HG03159 (cell line): ENCODE data around the gene PPP1R15B.

Source experiments
- ATAC-seq: cut with Tn5 transposase; IDR thresholded peaks from one replicate; pipeline ENCODE4 v1.9.1; 2021; ENCODE audit warnings: mild to moderate bottlenecking, moderate library complexity; ENCODE audit not compliant: unreplicated experiment

The PPP1R15B gene

DNA sequence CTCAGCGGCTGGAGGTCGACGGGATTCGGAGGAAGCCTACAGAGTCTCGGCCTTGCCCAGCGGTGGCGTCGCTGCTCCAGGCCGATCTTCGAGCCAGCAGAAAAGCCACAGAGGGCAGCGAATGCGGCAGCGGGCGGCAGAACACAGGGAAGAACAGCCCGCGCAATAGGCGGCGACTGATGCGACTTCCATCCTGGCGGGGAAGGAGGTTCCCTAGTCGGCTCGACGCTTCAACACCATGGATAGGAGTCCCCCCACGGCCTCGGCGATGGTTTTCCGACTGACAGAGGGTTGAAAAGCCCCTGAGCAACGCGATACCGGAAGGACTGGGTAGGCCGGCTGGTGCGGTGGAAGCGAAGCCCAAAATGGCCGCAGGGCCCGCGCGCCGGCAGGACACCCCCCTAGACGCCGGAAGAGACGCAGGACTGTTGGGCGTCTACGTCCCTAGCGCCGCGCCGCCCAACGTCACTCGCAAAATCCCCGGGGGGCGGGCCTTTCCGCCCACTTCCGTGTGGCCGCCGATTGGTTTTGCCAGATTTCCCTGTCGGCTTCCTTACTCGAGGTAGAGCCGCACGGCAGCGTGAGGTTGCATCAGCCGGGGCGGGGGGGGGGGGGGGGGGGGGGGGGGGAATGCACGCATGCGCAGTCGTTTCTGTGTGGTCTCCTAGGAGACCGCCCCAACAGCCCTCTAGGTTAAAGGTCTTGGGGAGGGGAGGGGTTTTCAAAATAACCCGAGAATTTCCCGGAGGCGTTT, at the start of gene PPP1R15B:
TSS of gene PPP1R15B (minus strand) at position 367 of the 754 bp plus-strand sequence. CDS start 406 bp downstream, outside the sequence.
- peak; percentile 86 for ATAC-seq

DNA sequence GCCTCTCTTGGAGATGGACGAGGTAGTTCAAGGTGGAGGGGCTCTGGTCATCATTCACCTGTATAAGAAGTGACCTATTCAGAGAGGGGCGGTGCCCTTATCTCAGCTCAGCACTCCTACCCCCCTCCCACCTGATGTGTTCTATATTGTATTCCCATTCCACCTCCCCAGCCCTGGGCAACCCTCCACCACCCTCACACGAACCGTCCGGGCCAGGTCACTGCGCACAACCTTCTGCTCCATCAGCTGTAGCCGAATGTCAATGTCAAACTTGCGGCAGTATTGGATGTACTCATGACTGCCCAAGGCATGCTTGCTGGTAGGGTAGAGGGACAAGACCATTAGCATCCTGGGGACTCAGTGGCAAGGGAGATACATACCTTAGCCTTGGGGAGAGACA, 48.7 kb upstream of the PPP1R15B start:
- no peak for ATAC-seq

DNA sequence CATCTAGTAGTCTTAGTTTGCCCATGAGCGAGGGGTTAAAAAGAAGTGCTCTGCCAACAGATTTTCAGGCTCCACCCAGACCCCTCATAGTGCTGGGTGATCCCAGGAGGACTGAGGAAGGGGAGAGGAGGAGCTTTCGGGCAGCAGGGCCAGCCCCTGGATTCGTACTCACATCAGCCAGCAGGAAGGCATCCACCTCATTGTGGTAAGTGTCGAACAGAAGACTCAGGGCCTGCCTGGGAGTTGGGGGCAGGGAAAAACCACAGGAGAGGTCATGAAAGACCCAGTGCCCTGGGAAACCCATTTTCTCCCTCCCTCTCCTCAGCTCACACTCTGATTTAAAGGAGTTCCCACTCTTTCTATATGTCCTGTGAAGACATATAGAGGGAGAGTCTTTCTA, 48.1 kb upstream of the PPP1R15B start:
- ATAC-seq: no peak

DNA sequence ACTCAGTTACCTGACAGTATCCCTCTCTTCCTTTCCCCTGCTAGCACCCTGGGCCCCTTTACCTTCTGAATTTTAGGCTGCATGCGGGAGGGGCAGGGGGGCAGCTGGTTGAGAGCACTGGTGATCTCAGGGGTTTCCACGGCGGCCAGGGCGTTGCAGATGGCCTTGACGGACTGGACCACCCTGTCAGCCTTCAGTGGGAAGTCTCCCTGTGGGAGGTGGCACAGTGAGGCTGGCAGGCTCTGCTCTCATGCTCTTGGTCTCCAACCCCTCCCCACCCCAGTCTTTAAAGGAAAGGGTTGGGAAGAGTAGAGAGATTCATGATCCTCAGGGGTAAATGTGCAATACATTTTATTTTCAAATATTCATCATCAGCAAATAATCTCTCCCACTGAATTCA, 46.0 kb upstream of the PPP1R15B start:
- no peak for ATAC-seq

DNA sequence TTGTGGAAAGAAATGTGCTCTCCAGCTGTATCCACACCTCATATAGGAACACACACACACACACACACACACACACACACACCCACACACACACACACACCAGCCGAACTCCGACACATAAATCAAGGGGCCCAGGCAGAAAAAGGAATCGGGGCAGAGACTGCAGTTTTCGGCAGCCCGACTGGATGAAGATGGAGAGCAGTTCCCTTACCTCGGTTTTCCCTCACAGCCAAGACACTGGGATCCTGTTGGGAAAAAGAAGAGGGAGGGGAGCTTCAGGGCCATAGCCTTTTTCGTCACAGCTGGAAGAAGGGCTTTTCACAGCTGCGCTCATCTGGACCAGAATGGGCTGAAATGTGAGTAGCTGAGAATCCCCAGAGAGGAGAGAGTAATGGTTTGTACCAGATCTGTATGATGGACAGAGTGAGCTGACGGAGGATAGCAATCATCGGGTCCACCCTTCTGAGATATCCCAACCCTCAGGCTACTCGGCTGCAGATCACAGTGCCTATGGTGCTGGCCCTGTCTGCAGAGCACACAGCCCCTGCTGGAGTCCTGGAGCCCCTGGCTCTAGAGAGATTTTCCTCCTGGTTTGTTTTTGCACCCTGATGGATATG, 45.3 kb upstream of the PPP1R15B start:
- ATAC-seq: no peak

DNA sequence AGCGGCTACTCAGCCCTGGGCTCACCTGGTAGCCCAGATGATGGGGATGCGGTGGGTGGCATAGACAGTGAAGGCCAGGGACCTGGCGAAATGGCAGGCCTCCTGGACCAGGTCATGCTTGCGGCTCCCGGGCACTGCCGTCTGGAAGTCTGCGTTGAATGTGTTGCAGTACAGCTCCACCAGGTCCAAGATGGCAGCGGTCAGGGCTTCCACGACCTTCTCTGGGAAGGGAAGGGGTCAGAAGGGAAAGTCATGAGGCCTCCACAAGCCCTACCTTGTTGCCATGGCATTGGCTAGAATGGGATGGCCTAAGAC, 44.2 kb upstream of the PPP1R15B start:
- ATAC-seq: no peak

DNA sequence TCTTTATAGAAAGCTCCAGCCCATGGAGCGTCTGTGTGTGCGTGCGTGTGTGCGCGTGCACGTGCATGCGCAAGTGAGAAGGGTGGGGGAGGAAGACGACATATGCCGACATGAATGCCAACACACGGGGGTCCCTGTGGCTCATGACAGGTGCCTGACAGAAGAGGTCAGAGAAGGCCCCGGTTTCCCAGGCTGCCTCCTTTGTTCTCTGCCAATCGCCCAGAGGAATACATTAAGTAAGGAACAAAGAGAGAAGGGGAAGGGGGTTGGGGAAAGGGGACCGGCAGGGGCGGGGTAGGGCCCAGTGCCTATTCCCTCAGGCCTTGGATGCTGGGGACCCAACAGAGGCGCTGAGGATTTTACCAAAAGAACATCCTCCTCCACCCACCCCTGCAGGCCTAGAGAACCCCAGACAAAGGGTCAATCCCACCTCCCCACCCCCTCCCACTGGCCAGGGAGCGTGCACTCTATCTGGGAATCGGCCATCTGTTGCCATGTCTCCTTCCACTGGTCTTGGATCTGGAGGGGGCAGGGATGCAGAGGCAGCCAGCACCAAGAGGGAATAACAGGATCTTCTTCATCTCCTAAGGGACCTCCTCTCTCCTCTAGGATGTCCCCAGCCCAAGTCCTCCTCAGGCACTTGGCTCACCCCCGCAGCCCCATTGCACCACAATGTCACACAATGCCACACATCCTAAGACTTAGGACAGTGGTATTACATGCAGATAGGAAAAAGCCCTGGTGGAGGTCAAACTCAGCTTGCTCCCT, 43.6 kb upstream of the PPP1R15B start:
- no peak for ATAC-seq

DNA sequence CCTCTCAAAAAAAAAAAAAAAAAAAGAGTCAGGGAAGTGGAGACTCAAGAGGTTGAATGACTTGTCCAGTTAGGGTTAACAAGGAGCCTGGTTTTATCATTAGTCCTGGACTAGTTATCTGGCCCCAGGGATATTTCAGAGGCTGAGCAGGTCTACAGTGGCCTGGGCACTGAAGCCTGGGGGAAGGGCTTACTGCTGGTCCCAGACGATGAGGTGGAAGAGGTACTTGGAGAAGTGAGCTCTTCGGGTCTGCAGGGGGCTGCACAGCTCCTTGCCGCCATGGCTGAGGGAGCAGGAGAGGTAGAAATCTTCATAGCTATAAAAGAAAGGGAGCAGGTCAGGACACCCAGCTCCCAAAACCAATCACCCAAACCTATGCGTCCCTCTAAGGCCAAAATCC, 42.9 kb upstream of the PPP1R15B start:
- ATAC-seq: no peak

DNA sequence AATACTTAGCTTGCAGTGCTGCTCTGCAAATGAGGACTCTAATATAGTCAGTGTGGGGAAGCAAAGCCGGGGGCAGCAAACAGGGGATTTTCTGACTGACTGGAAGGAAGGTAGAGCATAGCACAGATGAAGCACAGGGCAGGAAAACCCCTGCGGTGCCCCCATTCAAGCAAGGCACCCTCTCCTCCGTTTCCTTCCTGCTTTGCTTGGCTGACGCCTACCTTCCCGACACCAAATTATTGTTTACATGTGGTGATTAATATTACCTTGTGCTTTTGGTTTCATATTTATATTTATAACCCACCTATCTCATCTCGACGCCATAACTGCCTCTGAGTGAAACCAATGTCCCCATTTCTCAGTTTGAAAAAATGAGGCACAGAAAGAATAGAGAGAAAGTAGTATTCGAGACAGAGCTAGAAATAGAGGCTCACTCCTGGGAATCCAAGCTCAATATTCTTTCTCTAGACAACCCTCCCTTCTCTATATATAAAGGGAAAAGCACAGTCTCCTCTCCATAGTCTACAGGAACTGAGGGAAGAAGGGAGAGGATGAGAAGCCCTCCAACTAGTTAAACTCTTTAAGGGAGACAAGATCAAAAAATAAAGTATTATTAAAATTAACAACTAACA, 41.6 kb upstream of the PPP1R15B start:
- peak; percentile 61 for ATAC-seq

DNA sequence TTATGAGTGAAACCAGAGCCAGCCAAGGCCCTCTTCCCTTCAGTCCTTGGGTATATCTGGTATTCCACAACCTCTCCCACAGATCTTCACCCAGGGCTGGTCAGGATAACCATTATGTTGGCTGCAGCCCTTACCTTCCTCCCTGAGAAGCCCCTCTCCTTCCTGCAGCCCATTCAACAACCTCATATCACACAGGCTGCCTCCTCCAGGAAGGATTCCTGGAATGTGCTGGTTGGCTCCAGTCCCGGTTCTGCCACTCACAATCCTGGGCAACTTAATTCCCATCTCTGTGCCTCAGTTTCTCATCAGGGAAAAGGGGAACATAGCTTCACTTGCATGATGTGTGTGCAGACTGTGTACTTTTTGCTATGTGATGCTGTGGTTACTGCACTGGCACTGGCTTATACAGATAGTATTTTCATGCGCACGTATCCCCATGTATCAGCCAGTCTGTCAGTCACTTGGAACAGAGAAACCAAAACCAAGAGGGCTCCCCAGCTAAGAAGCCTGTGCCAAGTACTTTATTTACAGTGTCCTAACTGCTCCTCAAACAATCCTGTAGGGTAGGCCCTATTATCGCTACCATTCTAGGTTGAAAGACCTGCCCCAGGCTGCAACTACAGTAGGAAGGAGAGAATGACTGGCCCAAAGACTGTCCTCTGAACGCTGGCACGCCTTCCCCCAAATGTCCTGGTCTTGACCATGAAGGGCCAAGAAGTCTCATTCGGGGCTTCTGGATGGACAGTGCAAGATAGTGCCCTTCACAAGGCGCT, 39.9 kb upstream of the PPP1R15B start:
- ATAC-seq: no peak

DNA sequence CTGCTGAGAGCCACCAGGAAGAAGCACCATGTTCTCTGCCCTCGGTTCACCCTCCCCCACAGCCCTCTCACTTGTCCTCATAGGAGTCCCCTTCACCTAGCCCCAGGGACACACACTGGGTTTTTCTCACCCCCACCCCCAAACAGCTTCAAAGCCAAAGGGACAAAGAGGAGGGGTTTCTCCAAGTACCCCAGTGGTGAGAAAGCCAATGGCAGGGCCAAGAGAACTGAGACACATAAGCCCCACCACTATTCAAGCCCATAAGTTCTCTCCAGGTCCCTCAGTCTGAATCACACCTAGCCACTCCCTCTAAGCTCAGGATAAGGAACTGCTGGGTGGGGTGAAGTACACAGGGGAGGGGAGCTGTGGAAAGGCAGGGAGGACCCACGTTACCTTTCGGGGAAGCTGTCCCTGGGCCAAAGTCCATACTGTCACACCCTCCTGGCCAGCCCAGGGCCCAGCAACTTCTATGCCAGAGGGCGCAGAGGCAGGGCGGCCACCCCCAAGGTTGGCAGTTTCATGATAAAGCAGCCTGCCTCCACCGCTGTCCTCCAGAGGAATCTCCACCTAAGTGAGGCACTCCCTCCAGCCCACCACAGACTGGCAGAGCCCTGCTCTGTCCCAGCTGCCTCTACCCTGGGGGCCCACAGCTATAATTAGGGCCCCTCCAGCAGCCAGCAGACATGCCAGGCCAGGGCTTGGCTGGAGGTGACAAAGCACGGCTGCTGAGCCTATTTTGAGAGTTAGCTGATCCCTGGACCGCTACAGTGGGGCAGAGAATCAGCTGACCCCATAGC, 39.0 kb upstream of the PPP1R15B start:
- ATAC-seq: no peak

DNA sequence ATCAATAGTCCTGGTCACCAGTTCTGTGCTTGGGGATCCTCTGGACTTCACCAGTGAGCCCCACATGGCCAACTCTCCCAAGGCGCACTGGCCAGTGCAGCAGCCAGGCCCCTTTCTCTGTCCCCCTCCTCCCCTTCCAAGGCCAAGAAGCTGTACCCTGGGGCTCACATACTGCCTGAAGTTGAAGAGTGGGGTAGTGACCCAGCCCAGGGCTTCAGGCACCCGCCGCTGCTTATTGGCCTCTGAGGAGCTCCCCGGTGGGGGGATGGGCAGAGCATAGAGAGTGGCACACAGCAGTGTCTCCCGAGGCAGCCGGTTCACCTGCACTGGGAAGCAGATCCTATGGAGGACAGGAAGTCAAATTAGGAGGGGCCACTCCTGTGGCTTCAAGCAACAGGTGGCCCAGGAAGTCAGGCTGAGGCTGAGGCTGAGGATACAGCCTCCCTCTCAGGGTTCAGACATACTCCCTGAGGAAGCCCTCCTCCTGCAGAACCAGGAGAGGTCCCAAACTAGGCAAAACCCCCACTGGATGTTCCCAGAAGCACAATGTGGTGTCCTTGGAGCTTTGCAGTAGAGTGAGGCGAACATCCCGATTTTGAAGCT, 38.2 kb upstream of the PPP1R15B start:
- no peak for ATAC-seq

DNA sequence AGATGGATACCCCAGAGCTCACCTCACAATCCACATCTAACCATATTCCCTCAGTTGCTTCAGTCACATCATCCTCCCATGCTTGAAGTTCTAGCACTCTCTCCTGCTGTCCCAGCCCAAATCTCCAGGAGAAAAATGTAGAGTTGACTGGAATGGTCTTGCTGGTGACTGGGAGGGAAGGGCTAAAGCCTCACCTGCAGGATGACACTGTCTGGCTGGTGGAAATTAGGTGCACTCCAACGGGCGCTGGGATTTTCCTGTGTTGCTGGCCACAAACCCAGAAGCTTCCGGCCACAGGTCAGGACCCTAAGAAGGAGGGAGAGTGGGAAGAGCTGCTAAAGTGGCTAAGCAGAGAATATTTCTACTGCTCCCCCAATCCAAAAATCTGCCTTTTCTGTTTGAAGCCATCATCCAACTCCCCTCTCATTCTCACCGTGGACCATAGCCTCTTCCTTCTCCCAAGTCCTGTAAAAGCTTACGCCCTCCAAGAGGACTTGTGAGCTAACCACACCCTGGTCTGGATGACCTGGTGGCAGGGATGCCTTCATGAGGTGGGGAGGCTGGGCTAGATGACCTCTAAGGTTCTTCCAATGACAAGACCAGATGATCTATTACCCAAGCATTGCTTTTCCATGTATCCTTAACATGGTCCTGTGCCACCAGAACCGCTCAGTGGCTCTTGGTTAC, 37.5 kb upstream of the PPP1R15B start:
- ATAC-seq: no peak

DNA sequence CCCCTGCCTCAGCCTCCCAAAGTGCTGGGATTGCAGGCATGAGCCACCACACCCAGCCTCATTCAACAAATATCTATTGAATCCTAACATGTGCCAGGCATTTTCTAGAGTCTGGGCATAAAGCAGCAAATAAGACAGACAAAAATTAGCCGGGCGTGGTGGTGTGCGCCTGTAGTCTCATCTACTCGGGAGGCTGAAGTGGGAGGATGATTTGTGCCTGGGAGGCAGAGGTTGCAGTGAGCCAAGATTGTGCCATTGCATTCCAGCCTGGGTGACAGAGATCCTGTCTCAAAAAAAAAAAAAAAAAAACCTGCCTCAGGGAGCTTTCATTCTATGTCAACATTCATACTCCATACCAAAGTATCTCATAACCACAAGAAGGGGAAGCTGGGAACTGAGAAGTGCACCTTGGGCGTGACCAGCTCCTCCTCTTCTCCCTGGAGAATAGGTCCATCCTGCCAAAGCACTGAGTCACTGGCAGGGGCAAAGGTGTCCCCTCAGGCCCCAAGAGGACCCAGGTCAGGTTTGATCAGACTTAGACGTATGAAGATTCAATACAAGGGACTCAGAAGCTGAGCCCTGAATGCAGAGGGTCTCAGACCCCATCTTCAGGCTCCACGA, 36.8 kb upstream of the PPP1R15B start:
- no peak for ATAC-seq

DNA sequence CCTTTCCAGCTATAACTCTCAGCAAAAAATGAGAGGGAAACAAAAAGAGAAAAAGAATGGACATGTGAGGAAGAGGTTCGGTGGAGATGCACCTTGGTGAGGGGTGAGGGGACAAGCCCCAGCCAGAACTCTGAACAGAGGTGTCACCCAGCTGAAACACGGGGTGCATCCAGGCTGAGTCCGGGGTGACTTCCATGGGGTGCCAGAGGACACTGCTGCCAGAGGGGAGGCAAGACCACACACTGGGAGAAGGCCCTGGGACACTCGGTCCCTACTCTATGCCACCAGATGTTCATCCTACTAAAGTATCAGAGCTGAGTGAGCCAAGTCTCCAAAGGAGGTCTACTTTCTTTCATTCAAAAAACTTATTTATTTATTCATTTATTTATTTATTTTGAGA, 36.1 kb upstream of the PPP1R15B start:
- ATAC-seq: no peak

DNA sequence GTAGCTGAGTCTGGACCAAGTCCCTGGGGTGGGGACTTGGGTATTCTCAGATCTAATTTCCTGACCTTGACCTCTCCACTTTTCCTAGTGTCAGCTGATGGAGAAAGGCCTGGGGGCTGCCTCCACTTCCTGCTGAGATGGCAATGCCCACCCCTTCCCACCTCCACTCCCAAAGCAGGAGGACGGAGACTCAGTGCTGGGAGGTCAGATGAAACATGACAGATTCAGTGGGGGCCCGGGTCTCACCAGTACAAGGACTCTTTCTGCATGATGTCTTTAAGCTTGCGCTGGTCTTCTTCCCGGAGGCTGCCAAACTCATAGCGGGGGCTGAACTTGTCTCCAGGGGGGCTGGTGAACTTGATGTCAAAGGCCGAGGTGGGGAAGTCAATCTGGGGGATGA, 35.6 kb upstream of the PPP1R15B start:
- no peak for ATAC-seq

DNA sequence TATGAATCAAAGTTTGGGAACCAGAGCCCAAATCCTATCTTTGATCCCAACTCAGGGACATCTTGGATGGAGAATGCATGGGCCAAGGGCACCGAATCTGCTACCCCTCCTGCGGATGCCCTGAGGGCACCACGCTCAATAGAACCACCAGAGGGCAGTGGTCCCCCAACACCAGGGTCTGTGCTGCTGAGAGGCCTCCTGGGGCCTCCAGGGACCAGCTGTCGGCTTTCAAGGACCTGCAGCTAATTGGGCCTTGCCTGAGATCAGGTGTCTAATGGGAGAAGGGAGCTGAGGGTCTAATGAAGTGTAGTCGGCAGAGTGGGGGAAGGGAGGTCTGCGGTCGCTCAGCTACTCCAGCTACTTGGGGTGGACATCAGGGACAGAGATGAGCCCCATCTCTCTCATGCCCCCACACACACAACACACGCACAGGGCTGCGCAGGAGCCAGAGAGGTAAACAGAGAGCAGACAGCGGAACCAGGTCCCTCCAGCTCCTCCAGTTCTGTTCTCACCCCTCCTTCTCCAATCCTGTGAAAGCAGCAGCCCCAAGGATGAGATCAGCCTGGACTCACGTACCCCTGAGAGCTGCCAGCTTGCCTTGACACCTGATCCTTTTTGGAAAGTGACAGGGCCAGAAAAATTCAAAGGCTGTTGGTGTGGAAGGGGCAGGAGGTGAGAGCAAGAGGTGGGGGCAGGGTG, 34.9 kb upstream of the PPP1R15B start:
- peak; percentile 74 for ATAC-seq

DNA sequence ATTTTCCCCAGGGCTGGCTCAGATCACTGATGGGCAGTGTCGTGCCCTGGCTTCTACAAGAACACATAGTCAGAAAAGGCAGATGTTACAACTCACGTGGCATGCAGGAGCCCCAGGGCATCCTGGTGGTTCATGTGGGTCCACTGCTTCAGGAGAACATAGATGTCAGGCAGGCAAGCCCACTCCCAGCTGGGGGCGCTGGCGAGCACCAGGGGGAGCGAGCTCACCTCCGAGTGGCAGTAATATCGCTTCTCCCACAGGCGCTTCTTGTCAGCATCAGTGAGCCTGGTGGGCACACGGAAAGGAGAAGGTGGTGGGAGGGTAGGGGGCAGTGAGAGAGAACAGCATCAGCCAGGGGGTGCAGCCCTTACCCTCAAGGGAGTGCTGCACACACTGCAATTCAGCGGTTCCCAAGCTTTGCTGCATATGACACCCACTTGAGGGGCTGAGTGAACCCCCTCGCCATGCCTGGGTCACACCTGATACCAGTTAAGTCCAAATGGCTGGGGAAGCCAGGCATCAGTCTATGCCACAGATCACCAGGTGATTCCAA, 34.3 kb upstream of the PPP1R15B start:
- ATAC-seq: peak; percentile 14
